Activated CD4-positive, alpha-beta memory T cell treated with anti-CD3 and anti-CD28 coated beads, Interleukin-2, amount 10 ng/mL, durations not matched to agents 7 days and 5 days (primary cell): ENCODE results near the gene CHST1. TPM values are rescaled to one million over a fixed set of nuclear protein-coding genes. Genes with fewer than 3 reads are reported as not detected.

Experiments
- CTCF ChIA-PET: fragments of 350-600 bp; sonication (Branson Sonifier 250); formaldehyde crosslinking; loops from one replicate; lab custom pipeline; 2021; ENCODE audit warnings: antibody characterized with exemption, inconsistent platforms; lab: Charles Lee
- POLR2A ChIA-PET: fragments of 350-600 bp; sonication (Branson Sonifier 250); formaldehyde crosslinking; loops from one replicate; lab custom pipeline; 2021; ENCODE audit warnings: antibody characterized with exemption; lab: Charles Lee
- DNase-seq: peaks from one replicate; pipeline ENCODE4 v3.0.0-alpha.2; 2020
- H3K27ac Mint-ChIP-seq: one replicate; pipeline ENCODE4 v1.8.0; 2021; ENCODE audit warnings: mild to moderate bottlenecking, mixed read lengths
- H3K27me3 Mint-ChIP-seq: one replicate; pipeline ENCODE4 v1.8.0; 2021; ENCODE audit warnings: mixed read lengths
- H3K36me3 Mint-ChIP-seq: one replicate; pipeline ENCODE4 v1.8.0; 2021; ENCODE audit warnings: low read depth, mixed read lengths
- H3K4me1 Mint-ChIP-seq: one replicate; pipeline ENCODE4 v1.8.0; 2021; ENCODE audit warnings: mixed read lengths
- H3K4me3 Mint-ChIP-seq: one replicate; pipeline ENCODE4 v1.8.0; 2021; ENCODE audit warnings: mild to moderate bottlenecking, mixed read lengths
- H3K9me3 Mint-ChIP-seq: one replicate; pipeline ENCODE4 v1.8.0; 2021; ENCODE audit warnings: mixed read lengths
- total RNA-seq, 2 experiments: library from RNA; stranded (reverse); gene quantifications; one replicate each; pipeline ENCODE4 v1.2.3, GENCODE V29; 2021

The CHST1 gene
- total RNA-seq, 2 experiments from 2014 or later: not detected

GRCh38 chr11:45641961-45642360 is 23.5 kb downstream of the CHST1 start:
- CTCF ChIA-PET: no interaction called here

GRCh38 chr11:45638051-45638450 is 27.4 kb downstream of the CHST1 start:
- H3K27me3 Mint-ChIP-seq: peaks cover 34% of the 10 kb centered on the region
- H3K4me1 Mint-ChIP-seq: no peaks in the 10 kb centered on the region
- CTCF ChIA-PET: interaction anchor here (1.0 to 1.1 kb wide), 2 partner anchors 133 to 134 kb away, joined by 3 read pairs; no protein-coding TSS in a partner anchor
- no peaks in the 10 kb centered on the region for H3K36me3 Mint-ChIP-seq
- POLR2A ChIA-PET: no interaction called here
- H3K27ac Mint-ChIP-seq: no peak overlapping the region
- H3K4me3 Mint-ChIP-seq: no peak overlapping the region
- H3K9me3 Mint-ChIP-seq: peaks cover 2% of the 10 kb centered on the region
- DNase-seq: no peak

More at GRCh38 chr11:45641961-45642360, 23.5 kb downstream of the CHST1 start:
- Mint-ChIP-seq H3K36me3 (no peaks in the 10 kb centered on the region), H3K27ac (no peak overlapping the region), H3K4me1 (no peaks in the 10 kb centered on the region), H3K27me3 (peaks cover 22% of the 10 kb centered on the region), H3K9me3 (no peaks in the 10 kb centered on the region), H3K4me3 (no peak overlapping the region)
- no peak for DNase-seq
- POLR2A ChIA-PET: no interaction called here

GRCh38 chr11:45635907-45636306 is 29.5 kb downstream of the CHST1 start:
- CTCF ChIA-PET: no interaction called here
- DNase-seq: no peak
- Mint-ChIP-seq H3K4me3 (no peak overlapping the region), H3K9me3 (peaks cover 2% of the 10 kb centered on the region), H3K27ac (no peak overlapping the region), H3K36me3 (no peaks in the 10 kb centered on the region), H3K27me3 (peaks cover 36% of the 10 kb centered on the region), H3K4me1 (no peaks in the 10 kb centered on the region)
- POLR2A ChIA-PET: no interaction called here

DNA sequence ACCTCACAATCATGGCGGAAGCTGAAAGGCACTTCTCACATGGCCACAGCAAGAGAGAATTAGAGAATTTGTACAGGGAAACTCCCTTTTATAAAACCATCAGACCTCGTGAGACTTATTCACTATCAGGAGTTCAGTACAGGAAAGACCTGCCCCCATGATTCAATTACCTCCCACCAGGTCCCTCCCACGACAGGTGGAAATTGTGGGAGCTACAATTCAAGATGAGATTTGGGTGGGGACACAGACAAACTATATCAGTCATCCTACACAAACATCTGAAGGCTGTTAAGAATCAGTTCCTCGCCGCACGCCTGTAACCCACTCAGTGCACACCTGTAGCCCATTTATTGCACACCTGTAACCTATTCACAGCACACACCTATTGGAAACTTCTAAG is 39.8 kb downstream of the CHST1 start:
- H3K27ac Mint-ChIP-seq: no peak overlapping the region
- ChIA-PET CTCF (interaction anchor here (1.2 kb wide), 1 partner anchor 29 kb away, joined by 3 read pairs; no protein-coding TSS in a partner anchor), POLR2A (no interaction called here)
- H3K36me3 Mint-ChIP-seq: no peaks in the 10 kb centered on the region
- no peak for DNase-seq
- H3K4me1 Mint-ChIP-seq: no peaks in the 10 kb centered on the region
- H3K9me3 Mint-ChIP-seq: peaks cover 4% of the 10 kb centered on the region
- peaks cover 24% of the 10 kb centered on the region for H3K27me3 Mint-ChIP-seq
- H3K4me3 Mint-ChIP-seq: no peak overlapping the region

GRCh38 chr11:45624095-45624494 is 41.3 kb downstream of the CHST1 start:
- DNase-seq: no peak
- ChIA-PET POLR2A (no interaction called here), CTCF (no interaction called here)
- peaks cover 6% of the 10 kb centered on the region for H3K9me3 Mint-ChIP-seq
- H3K4me3 Mint-ChIP-seq: no peak overlapping the region
- H3K27ac Mint-ChIP-seq: no peak overlapping the region
- peaks cover 15% of the 10 kb centered on the region for H3K27me3 Mint-ChIP-seq
- H3K4me1 Mint-ChIP-seq: no peaks in the 10 kb centered on the region
- no peaks in the 10 kb centered on the region for H3K36me3 Mint-ChIP-seq

DNA sequence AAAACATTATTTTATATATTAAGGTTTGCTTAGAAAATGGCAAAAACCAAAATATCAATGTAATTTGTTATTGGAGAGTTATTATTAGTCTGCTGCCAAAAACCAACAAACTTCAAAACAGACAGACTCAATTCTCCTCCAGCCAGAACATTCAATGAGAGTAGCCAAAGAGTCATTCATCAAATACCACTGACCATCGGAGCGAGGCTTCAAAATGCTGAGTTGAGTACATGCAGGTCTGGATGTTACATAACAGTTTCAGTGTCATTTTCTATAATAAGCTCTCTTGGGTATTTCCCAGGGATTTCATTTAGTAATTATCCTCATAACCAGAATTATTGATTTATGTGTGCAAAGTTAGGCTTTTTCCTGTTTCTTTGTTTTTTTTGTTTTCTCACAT is 42.6 kb downstream of the CHST1 start:
- Mint-ChIP-seq H3K4me1 (no peaks in the 10 kb centered on the region), H3K27ac (no peak overlapping the region), H3K9me3 (peaks cover 6% of the 10 kb centered on the region), H3K4me3 (no peak overlapping the region), H3K36me3 (no peaks in the 10 kb centered on the region), H3K27me3 (peaks cover 13% of the 10 kb centered on the region)
- no peak for DNase-seq
- CTCF ChIA-PET: no interaction called here
- POLR2A ChIA-PET: no interaction called here

DNA sequence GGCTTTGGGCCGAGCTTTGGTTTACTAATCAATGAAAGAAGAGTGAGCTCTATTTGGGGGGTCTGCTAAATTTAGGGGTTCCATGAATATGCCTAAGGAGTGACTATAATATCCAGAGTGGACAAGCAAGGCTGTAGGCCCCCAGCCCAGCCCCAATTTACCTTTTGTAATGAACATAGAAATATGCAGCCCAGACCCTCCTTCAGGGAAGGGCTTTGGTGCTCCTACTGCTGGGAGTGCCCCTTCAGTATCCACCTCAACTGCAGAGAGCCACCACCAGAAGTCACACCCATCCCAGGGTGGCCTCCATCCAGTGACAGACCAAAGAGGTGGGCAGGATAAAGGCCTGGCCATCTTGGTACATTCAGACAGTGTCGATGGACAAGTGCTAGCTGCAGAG is 43.1 kb downstream of the CHST1 start:
- ChIA-PET CTCF (no interaction called here), POLR2A (no interaction called here)
- no peak overlapping the region for H3K27ac Mint-ChIP-seq
- H3K4me1 Mint-ChIP-seq: no peaks in the 10 kb centered on the region
- H3K36me3 Mint-ChIP-seq: no peaks in the 10 kb centered on the region
- peaks cover 16% of the 10 kb centered on the region for H3K27me3 Mint-ChIP-seq
- H3K4me3 Mint-ChIP-seq: no peak overlapping the region
- no peak for DNase-seq
- peaks cover 6% of the 10 kb centered on the region for H3K9me3 Mint-ChIP-seq

DNA sequence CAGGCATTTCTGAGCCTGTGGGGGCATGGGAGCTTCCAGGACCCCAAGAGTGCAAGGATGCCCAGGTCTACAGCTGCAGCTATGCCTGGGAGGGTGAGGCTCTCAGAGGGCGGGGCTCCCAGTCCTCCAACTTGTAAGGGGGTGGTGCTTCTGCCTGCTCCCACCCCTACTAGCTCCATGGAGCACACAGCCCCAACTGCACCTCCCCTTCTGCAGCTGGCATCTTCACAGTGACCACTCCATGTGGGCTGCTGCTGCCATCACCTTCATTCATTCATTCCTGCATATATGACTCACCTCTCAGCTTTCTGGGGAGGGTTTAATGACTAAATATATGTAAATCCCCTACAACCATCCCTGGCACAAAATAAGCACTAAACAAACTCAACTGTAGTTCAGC is 43.8 kb downstream of the CHST1 start:
- Mint-ChIP-seq H3K36me3 (no peaks in the 10 kb centered on the region), H3K4me3 (no peak overlapping the region), H3K4me1 (no peaks in the 10 kb centered on the region), H3K27me3 (peaks cover 16% of the 10 kb centered on the region), H3K27ac (no peak overlapping the region), H3K9me3 (peaks cover 6% of the 10 kb centered on the region)
- no peak for DNase-seq
- ChIA-PET CTCF (no interaction called here), POLR2A (no interaction called here)

DNA sequence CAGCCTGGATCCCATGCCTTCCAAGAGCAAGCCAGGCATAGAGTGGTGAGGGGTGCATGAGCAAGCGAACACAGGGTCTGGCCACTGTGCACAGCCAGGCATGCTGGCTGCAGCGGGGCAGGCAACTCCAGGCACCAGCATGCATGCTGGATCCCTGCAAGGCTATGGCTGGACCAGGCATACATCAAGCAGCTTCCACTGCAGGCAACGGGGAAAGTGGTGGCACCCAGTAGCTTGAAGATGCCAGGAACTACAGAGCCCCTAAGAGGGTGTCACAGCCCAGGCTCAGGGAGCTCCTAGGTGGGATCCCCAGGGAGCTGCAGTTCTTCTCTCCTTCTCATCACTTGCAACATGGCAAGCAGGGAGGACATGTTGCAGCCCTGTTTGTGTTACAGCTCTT is 45.2 kb downstream of the CHST1 start:
- Mint-ChIP-seq H3K27ac (no peak overlapping the region), H3K27me3 (peaks cover 12% of the 10 kb centered on the region), H3K4me3 (no peak overlapping the region), H3K9me3 (peaks cover 6% of the 10 kb centered on the region), H3K36me3 (no peaks in the 10 kb centered on the region), H3K4me1 (no peaks in the 10 kb centered on the region)
- ChIA-PET POLR2A (no interaction called here), CTCF (interaction anchor here (0.8 kb wide), 1 partner anchor 151 kb away, joined by 3 read pairs; no protein-coding TSS in a partner anchor)
- DNase-seq: no peak

GRCh38 chr11:45618897-45619296 is 46.5 kb downstream of the CHST1 start:
- Mint-ChIP-seq H3K27ac (no peak overlapping the region), H3K4me1 (no peaks in the 10 kb centered on the region), H3K36me3 (no peaks in the 10 kb centered on the region), H3K9me3 (peaks cover 6% of the 10 kb centered on the region), H3K4me3 (no peak overlapping the region), H3K27me3 (peaks cover 14% of the 10 kb centered on the region)
- ChIA-PET POLR2A (no interaction called here), CTCF (no interaction called here)
- no peak for DNase-seq

GRCh38 chr11:45617871-45618601 is 47.4 kb downstream of the CHST1 start:
- peaks cover 14% of the 10 kb centered on the region for H3K27me3 Mint-ChIP-seq
- H3K4me3 Mint-ChIP-seq: no peak overlapping the region
- DNase-seq: no peak
- no peak overlapping the region for H3K27ac Mint-ChIP-seq
- peaks cover 6% of the 10 kb centered on the region for H3K9me3 Mint-ChIP-seq
- no peaks in the 10 kb centered on the region for H3K36me3 Mint-ChIP-seq
- POLR2A ChIA-PET: no interaction called here
- H3K4me1 Mint-ChIP-seq: no peaks in the 10 kb centered on the region
- CTCF ChIA-PET: no interaction called here

DNA sequence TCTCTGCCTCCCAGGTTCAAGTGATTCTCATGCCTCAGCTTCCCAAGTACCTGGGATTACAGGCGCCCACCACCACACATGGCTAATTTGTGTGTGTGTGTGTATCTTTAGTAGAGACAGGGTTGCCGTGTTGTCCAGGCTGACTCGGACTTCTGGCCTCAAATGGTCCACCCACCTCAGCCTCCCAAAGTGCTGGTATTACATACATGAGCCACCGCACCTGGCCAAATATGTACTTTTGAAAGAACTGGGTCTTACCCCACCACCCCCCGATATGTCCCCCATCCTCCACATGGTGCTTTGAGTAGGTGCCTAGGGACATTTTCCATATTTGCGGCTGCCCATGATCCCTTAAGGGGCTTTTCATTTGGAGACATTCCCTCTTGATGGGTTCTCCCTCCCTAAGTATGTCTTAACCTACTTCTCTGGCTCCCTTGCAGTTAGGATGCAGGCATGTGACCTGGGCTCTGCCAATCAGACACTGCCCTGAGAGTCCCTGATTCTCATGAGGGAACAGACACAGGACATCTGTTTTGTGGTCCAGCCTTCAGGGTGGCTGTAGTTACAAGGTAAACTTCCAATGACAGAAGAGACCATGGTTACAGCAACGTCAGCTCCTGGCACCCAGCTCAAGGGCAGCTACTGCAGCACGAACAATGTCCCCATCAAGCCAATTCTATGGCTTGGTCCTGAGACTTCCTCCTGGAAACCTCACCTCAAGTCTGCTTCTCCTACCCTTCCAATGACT is 48.4 kb downstream of the CHST1 start:
- H3K27ac Mint-ChIP-seq: no peak overlapping the region
- H3K4me3 Mint-ChIP-seq: no peak overlapping the region
- POLR2A ChIA-PET: no interaction called here
- DNase-seq: no peak
- H3K36me3 Mint-ChIP-seq: no peaks in the 10 kb centered on the region
- no peaks in the 10 kb centered on the region for H3K4me1 Mint-ChIP-seq
- H3K27me3 Mint-ChIP-seq: peaks cover 18% of the 10 kb centered on the region
- CTCF ChIA-PET: no interaction called here
- H3K9me3 Mint-ChIP-seq: peaks cover 6% of the 10 kb centered on the region

GRCh38 chr11:45615182-45615792 is 50.1 kb downstream of the CHST1 start:
- peaks cover 2% of the 10 kb centered on the region for H3K9me3 Mint-ChIP-seq
- no peak overlapping the region for H3K27ac Mint-ChIP-seq
- H3K36me3 Mint-ChIP-seq: no peaks in the 10 kb centered on the region
- no peak overlapping the region for H3K4me3 Mint-ChIP-seq
- CTCF ChIA-PET: no interaction called here
- H3K4me1 Mint-ChIP-seq: no peaks in the 10 kb centered on the region
- H3K27me3 Mint-ChIP-seq: peaks cover 23% of the 10 kb centered on the region
- POLR2A ChIA-PET: no interaction called here
- no peak for DNase-seq
